Stimulated activated CD4-positive, alpha-beta T cell treated with anti-CD3 and anti-CD28 coated beads, Interleukin-4, amount 100 ng/mL, for 48 hours (primary cell): ENCODE results near the gene CLK2.
"Not testable (repeated sequence)": the region's sequence is repeated elsewhere in the genome, so short reads cannot be mapped to it uniquely, and the experiment has no call there.

Experiments
- DNase-seq, 2 donors: peaks; one replicate each; pipeline ENCODE4 v3.0.0-alpha.2; 2020; ENCODE audit warnings: low read depth in 2 of 2

Gene CLK2

GRCh38 chr1:155266553-155266952 lies 6.8 kb downstream of the CLK2 start:
- no peak for DNase-seq

DNA sequence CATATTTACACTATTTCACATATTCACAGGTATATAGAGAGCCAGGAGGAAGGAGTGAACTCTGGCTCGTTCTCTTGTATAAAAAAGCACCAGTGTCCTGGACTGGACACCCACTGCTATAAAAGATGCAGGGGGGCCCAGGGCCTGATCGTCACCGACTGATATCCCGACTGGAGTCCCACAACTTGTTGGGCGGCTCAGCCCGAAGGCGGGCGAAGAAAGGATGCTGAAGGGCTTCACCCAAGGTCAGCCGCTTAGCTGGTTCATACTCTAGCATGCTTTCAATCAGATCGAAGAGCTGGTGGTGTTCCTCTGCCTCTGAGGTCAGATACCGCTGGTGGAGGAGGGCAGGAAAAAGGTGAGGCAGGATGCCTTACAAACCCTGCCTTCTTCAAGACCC lies 10.2 kb downstream of the CLK2 start:
- DNase-seq, result no peak

- DNase-seq, result peak; percentile 70 to 88
Observed at GRCh38 chr1:155261852-155262673, 11.2 kb downstream of the CLK2 start, which contains the start of gene SCAMP3. TSS of gene SCAMP3 (minus strand) at chr1:155262360. CDS start at chr1:155262151, 209 bp downstream.

- DNase-seq, result no peak
Observed at GRCh38 chr1:155261493-155261851, 11.8 kb downstream of the CLK2 start.

GRCh38 chr1:155260276-155260675 lies 13.0 kb downstream of the CLK2 start:
- no peak for DNase-seq

- no peak for DNase-seq
Observed at GRCh38 chr1:155256058-155256852, 17.0 kb downstream of the CLK2 start.

- peak; percentile 74 to 75 for DNase-seq
Observed at GRCh38 chr1:155255243-155256007, 17.9 kb downstream of the CLK2 start, which contains the start of gene ENTREP3. TSS of gene ENTREP3 (minus strand) at chr1:155255483. CDS start at chr1:155254877, 606 bp downstream.

GRCh38 chr1:155254714-155255242 lies 18.5 kb downstream of the CLK2 start:
- no peak for DNase-seq

GRCh38 chr1:155254228-155254713 lies 19.0 kb downstream of the CLK2 start:
- no peak for DNase-seq

- DNase-seq, result no peak
Observed at GRCh38 chr1:155253797-155254196, 19.5 kb downstream of the CLK2 start.

DNA sequence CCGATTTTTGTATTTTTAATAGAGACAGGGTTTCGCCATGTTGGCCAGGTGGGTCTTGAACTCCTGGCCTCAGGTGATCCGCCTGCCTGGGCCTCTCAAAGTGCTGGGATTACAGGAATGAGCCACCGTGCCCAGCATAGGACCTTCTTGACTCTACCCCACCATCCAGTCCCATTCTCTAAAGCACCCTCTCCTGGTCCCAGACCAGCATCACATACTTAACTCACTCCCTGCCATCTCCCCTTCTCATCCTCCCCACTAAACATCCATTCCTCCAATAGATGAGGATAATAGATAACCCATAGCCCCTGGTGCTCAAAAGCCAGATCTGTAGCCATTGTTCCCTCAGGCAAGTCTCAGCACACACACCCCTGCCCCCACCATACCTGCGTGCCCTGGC lies 20.1 kb downstream of the CLK2 start:
- DNase-seq, result no peak

- DNase-seq, result no peak
Observed at GRCh38 chr1:155251566-155251965, 21.7 kb downstream of the CLK2 start.

- peak; percentile 95 to 99 for DNase-seq
Observed at GRCh38 chr1:155250633-155251449, 22.5 kb downstream of the CLK2 start.

DNA sequence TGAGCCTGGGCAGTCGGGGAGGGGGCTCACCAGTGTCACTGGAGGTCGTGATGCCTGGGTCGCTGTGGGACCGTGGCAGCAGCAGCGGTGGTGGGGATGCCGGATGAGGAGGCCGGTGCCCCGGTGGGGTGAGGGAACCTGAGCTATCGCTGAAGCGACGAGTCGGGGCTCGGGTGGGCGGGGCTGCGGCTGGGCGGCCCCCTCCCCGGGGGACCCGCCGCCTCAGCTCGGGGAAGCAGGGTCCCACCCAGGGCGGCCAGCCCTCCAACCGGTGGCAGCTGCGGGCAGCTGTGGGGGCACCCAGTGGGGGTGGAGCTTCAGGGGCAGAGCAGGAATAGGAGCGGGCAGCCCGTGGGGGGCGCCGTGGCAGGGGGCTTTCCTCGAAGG lies 23.1 kb downstream of the CLK2 start:
- no peak for DNase-seq

- DNase-seq, result no peak
Observed at GRCh38 chr1:155247667-155248553, 25.4 kb downstream of the CLK2 start.

GRCh38 chr1:155246796-155247195 lies 26.5 kb downstream of the CLK2 start:
- DNase-seq, result not testable (repeated sequence)

DNA sequence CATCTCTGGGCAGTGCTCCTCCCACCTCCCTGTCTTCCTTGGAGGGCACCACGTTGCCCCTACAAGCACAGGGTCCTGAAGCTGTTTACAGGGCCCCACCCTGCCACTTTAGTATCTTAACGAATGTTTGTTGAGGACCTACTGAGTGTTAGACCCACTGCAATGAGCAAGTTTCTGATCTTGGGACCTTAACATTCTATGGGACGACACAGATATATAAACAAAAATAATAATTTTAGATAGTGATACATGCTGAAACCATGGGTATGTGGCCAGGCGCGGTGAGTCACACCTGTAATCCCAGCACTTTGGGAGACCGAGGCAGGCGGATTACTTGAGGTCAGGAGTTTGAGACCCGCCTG lies 28.2 kb downstream of the CLK2 start:
- DNase-seq, result no peak

DNA sequence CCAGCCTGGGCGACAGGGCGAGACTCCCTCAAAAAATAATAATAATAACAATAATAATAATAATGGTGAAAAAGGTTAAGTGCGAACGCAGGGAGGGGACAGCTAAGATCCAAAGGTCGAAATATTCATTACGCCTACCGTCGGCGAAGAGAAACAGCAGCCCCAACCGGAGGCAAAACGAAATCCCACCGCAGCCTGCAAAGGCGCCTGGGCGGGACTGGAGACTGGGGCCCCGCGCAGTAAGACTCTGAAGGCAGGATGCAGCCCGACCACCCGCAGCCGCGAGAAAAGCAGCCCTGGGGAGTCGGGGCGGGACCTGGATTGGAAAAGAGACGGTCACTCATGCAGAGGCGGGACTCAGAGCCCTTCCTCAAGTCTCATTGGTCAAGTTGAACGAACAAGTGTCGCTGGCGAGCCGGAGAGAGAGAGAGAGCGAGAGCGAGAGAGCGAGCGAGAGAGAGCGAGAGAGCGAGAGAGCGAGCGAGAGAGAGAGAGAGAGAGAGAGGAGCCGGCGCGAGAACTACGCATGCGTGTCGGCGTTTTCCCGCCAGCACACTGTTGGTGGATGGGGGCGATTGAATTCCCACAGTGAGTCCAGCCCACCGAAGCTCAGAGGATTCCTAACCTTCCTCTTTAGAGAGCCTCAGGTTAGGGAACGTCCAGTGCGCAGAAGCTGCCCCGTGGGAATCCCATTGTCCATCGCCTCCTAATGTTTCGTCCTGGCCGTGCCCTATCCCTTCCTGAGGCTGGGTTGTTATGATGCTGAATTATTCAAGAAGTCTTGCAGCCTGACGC lies 28.7 kb downstream of the CLK2 start:
- peak; percentile 87 to 91 for DNase-seq

DNA sequence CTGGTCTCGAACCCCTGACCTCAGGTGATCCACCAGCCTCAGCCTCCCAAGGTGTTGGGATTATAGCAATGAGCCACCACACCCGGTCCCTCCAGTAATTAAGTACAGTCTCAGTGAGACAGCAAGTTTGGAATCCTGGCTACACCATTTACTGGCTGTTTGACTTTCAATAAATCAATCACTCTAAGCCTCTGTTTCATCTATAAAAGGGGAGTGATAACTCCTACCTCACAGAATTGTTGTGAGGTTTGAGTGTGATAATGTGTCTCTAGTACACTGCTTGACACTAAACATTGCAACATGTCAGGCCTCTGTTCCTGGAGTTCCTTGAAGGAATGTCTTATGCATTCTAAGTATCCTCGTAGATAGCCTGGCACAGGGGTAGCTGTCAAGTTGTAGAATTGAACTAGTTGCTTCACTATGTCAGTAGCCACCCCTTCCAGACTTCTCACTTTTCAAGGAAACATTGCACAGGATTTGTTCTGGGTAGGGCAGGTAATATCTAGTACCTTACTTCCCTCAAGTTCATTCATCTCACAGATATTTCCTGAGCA lies 30.4 kb downstream of the CLK2 start:
- DNase-seq, result no peak
